ENCODE data around the gene IGF1R.

The IGF1R gene

GRCh38 chr15:98699591-98700424 lies 51.5 kb downstream of the IGF1R start:
- DNase-seq (ENCODE audit: low spot score) (no peak), ATAC-seq (ENCODE audit: low read depth) (no peak)
- H3K4me3 ChIP-seq (ENCODE audit: severe bottlenecking): no peak overlapping the region
- H3K36me3 ChIP-seq (ENCODE audit: low read depth): 0 out of 2 replicates have a peak, but pooled peaks cover 3% of the 10 kb centered on the region
- H3K4me1 ChIP-seq (ENCODE audit: insufficient read depth, poor library complexity, severe bottlenecking): no peaks in the 10 kb centered on the region
- no peaks in the 10 kb centered on the region for H3K9me3 ChIP-seq (ENCODE audit: severe bottlenecking)
- no peaks in the 10 kb centered on the region for H3K27me3 ChIP-seq (ENCODE audit: insufficient read depth, poor library complexity, severe bottlenecking)
- H3K27ac ChIP-seq (ENCODE audit: poor library complexity, severe bottlenecking): no peak overlapping the region
- no peak for TF ChIP-seq CTCF (IDR thresholded peaks at IDR 0.05; ENCODE audit: poor library complexity, severe bottlenecking)

- no peak for DNase-seq (ENCODE audit: low spot score)
- no peaks in the 10 kb centered on the region for H3K27me3 ChIP-seq (ENCODE audit: insufficient read depth, poor library complexity, severe bottlenecking)
- no peak overlapping the region for H3K27ac ChIP-seq (ENCODE audit: poor library complexity, severe bottlenecking)
- 0 out of 2 replicates have a peak, but pooled peaks cover 3% of the 10 kb centered on the region for H3K36me3 ChIP-seq (ENCODE audit: low read depth)
- H3K4me3 ChIP-seq (ENCODE audit: severe bottlenecking): no peak overlapping the region
- no peaks in the 10 kb centered on the region for H3K4me1 ChIP-seq (ENCODE audit: insufficient read depth, poor library complexity, severe bottlenecking)
- no peaks in the 10 kb centered on the region for H3K9me3 ChIP-seq (ENCODE audit: severe bottlenecking)
- no peak for ATAC-seq (ENCODE audit: low read depth)
- no peak for TF ChIP-seq CTCF (IDR thresholded peaks at IDR 0.05; ENCODE audit: poor library complexity, severe bottlenecking)
Measured at GRCh38 chr15:98700519-98700918, 52.2 kb downstream of the IGF1R start.

GRCh38 chr15:98703126-98703685 lies 54.9 kb downstream of the IGF1R start:
- Histone ChIP-seq H3K36me3 (ENCODE audit: low read depth) (peaks cover 16% of the 10 kb centered on the region), H3K27me3 (ENCODE audit: insufficient read depth, poor library complexity, severe bottlenecking) (no peaks in the 10 kb centered on the region), H3K27ac (ENCODE audit: poor library complexity, severe bottlenecking) (no peak overlapping the region), H3K4me3 (ENCODE audit: severe bottlenecking) (no peak overlapping the region), H3K4me1 (ENCODE audit: insufficient read depth, poor library complexity, severe bottlenecking) (no peaks in the 10 kb centered on the region), H3K9me3 (ENCODE audit: severe bottlenecking) (no peaks in the 10 kb centered on the region)
- ATAC-seq (ENCODE audit: low read depth) (no peak), DNase-seq (ENCODE audit: low spot score) (no peak)
- TF ChIP-seq CTCF (IDR thresholded peaks at IDR 0.05; ENCODE audit: poor library complexity, severe bottlenecking): no peak

GRCh38 chr15:98705070-98705469 lies 56.7 kb downstream of the IGF1R start:
- TF ChIP-seq CTCF (IDR thresholded peaks at IDR 0.05; ENCODE audit: poor library complexity, severe bottlenecking): no peak
- Histone ChIP-seq H3K27ac (ENCODE audit: poor library complexity, severe bottlenecking) (no peak overlapping the region), H3K9me3 (ENCODE audit: severe bottlenecking) (no peaks in the 10 kb centered on the region), H3K36me3 (ENCODE audit: low read depth) (peaks cover 24% of the 10 kb centered on the region), H3K4me1 (ENCODE audit: insufficient read depth, poor library complexity, severe bottlenecking) (no peaks in the 10 kb centered on the region), H3K27me3 (ENCODE audit: insufficient read depth, poor library complexity, severe bottlenecking) (no peaks in the 10 kb centered on the region), H3K4me3 (ENCODE audit: severe bottlenecking) (no peak overlapping the region)
- DNase-seq (ENCODE audit: low spot score) (no peak), ATAC-seq (ENCODE audit: low read depth) (no peak)

GRCh38 chr15:98706387-98706786 lies 58.0 kb downstream of the IGF1R start:
- peaks cover 36% of the 10 kb centered on the region for H3K36me3 ChIP-seq (ENCODE audit: low read depth)
- no peak for DNase-seq (ENCODE audit: low spot score)
- no peak overlapping the region for H3K4me3 ChIP-seq (ENCODE audit: severe bottlenecking)
- H3K27ac ChIP-seq (ENCODE audit: poor library complexity, severe bottlenecking): no peak overlapping the region
- H3K27me3 ChIP-seq (ENCODE audit: insufficient read depth, poor library complexity, severe bottlenecking): no peaks in the 10 kb centered on the region
- no peaks in the 10 kb centered on the region for H3K9me3 ChIP-seq (ENCODE audit: severe bottlenecking)
- ATAC-seq (ENCODE audit: low read depth): no peak
- H3K4me1 ChIP-seq (ENCODE audit: insufficient read depth, poor library complexity, severe bottlenecking): no peaks in the 10 kb centered on the region
- no peak for TF ChIP-seq CTCF (IDR thresholded peaks at IDR 0.05; ENCODE audit: poor library complexity, severe bottlenecking)
